HG03565 (cell line): ENCODE measurements around the gene SMG1.
"Not testable (repeated sequence)": the region's sequence is repeated elsewhere in the genome, so short reads cannot be mapped to it uniquely, and the experiment has no call there.

ENCODE experiments used
- ATAC-seq: cut with Tn5 transposase; IDR thresholded peaks from one replicate; pipeline ENCODE4 v1.9.1; 2021; ENCODE audit warnings: mild to moderate bottlenecking, moderate library complexity; ENCODE audit not compliant: unreplicated experiment

The SMG1 gene

GRCh38 chr16:18936727-18937340 is 10.6 kb upstream of the SMG1 start:
- ATAC-seq = no peak

- no peak for ATAC-seq
Measured at GRCh38 chr16:18933501-18933900, 7.3 kb upstream of the SMG1 start.

GRCh38 chr16:18932243-18932987 is 6.2 kb upstream of the SMG1 start:
- no peak for ATAC-seq

- ATAC-seq = no peak
Measured at GRCh38 chr16:18931756-18932155, 5.5 kb upstream of the SMG1 start.

GRCh38 chr16:18930095-18930494 is 3.9 kb upstream of the SMG1 start:
- ATAC-seq = not testable (repeated sequence)

- ATAC-seq = not testable (repeated sequence)
Measured at GRCh38 chr16:18928073-18928472, 1.9 kb upstream of the SMG1 start.

GRCh38 chr16:18925215-18925985 is 808 bp downstream of the SMG1 start:
- ATAC-seq = peak; percentile 28

GRCh38 chr16:18923935-18924334 is 2.3 kb downstream of the SMG1 start:
- ATAC-seq = not testable (repeated sequence)

GRCh38 chr16:18923124-18923523 is 3.1 kb downstream of the SMG1 start:
- not testable (repeated sequence) for ATAC-seq

GRCh38 chr16:18909585-18909984 is 16.6 kb downstream of the SMG1 start:
- ATAC-seq = not testable (repeated sequence)

GRCh38 chr16:18908716-18909115 is 17.5 kb downstream of the SMG1 start:
- not testable (repeated sequence) for ATAC-seq

GRCh38 chr16:18902778-18903177 is 23.4 kb downstream of the SMG1 start:
- ATAC-seq = not testable (repeated sequence)

- not testable (repeated sequence) for ATAC-seq
Measured at GRCh38 chr16:18902044-18902443, 24.2 kb downstream of the SMG1 start.

GRCh38 chr16:18901194-18901593 is 25.0 kb downstream of the SMG1 start:
- not testable (repeated sequence) for ATAC-seq

- ATAC-seq = not testable (repeated sequence)
Measured at GRCh38 chr16:18884456-18884855, 41.8 kb downstream of the SMG1 start.

GRCh38 chr16:18877734-18878133 is 48.5 kb downstream of the SMG1 start:
- ATAC-seq = not testable (repeated sequence)

- ATAC-seq = not testable (repeated sequence)
Measured at GRCh38 chr16:18877259-18877658, 48.9 kb downstream of the SMG1 start.

- ATAC-seq = not testable (repeated sequence)
Measured at GRCh38 chr16:18876301-18876700, 49.9 kb downstream of the SMG1 start.

GRCh38 chr16:18869043-18869771 is 57.0 kb downstream of the SMG1 start:
- not testable (repeated sequence) for ATAC-seq

GRCh38 chr16:18866277-18866823 is 59.9 kb downstream of the SMG1 start:
- ATAC-seq = not testable (repeated sequence)

GRCh38 chr16:18862891-18863290 is 63.3 kb downstream of the SMG1 start:
- ATAC-seq = not testable (repeated sequence)
